NCI-H1105 treated with DMSO at 0.1 percent for 48 hours (cell line): ENCODE data around the gene ARVCF.

Experiments
- DNase-seq: peaks from one replicate; lab custom pipeline; 2025; lab: John Stamatoyannopoulos, UW

The ARVCF gene

GRCh38 chr22:19961868-19962245 lies 54.8 kb downstream of the ARVCF start:
- DNase-seq: no peak

- no peak for DNase-seq
Measured at GRCh38 chr22:19961201-19961580, 55.4 kb downstream of the ARVCF start.

DNA sequence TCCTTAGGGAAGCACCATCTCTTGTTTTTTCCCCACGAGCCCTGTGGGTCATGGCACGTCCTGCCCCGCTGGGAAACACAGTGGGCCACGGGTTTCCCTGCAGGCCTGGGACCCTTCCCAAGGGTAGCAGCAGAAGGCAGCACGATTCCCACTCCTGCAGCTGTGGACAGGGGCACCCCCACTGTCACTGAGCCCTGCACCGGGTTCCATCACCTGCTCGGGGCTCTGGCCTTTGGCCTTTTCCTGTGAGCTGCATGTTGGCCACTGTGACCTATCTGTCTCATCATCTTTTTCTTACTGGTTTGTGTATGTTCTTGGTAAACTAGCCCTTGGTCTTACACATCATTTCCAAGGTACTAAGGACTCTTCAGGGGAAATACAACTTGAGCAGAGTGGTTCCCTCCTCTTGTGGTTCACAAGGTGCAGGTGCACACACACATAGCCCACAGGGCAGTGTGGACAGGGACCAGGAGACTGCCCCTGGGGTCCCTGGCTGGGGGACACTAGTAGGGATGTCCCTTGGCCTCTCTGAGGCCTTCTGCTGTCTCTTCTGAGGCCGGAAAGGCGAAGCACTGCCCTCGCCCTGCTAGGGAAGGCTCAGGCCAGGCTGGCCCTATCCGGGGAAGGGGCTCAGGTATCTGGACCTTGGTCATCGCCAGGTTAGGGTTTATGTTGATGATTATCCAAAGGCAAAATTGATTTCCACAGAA lies 56.0 kb downstream of the ARVCF start:
- no peak for DNase-seq

- no peak for DNase-seq
Measured at GRCh38 chr22:19959587-19960490, 56.8 kb downstream of the ARVCF start.

DNA sequence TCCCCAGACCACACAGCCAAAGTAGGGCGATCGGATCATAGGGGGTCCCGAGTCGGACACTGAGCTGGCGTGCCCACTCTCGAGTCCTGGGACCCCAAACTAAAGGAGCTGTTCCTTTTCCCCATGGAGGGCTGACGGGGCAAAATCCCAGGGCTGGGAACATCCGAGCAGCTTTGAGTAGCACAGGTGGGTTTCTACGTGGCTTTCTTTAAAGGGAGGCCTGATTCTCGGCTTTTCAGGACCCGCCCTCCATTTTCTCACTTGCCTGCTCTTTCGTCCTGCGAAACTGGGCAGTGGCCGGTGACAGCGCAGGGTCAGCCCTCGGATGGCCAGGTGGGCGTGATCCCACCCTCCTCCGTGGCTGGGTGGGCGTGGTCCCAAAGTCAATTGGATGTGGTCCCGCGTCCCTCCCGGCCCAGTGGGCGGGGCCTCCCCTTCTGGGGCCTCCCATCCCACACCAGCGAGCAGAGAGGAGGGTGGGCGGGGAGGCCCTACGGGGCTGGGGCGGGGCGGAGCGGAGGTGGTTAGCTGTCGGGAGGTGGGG lies 57.5 kb downstream of the ARVCF start:
- DNase-seq: no peak

- no peak for DNase-seq
Measured at GRCh38 chr22:19958083-19959042, 58.3 kb downstream of the ARVCF start.

- no peak for DNase-seq
Measured at GRCh38 chr22:19957445-19957844, 59.2 kb downstream of the ARVCF start.

GRCh38 chr22:19955241-19956128 lies 61.1 kb downstream of the ARVCF start:
- DNase-seq: no peak

DNA sequence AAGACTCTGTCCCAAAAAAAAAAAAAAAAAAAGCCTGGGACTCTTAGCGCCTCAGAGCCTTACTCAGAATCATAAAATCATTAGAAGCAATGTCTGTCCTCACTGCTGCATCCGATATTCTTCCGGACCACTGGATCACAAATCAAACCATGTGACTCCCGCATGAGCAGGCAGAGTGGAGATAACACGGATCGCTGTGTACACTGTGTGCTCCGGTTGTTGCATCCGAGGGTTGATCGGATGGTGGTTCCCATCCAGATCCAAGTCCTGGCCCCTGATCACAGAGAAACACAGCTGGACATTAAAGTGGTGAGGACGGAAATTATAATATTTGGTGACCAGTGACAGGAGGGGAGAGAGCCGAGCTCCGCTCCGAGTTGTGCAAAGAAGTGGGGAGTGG lies 65.3 kb downstream of the ARVCF start:
- DNase-seq: no peak

DNA sequence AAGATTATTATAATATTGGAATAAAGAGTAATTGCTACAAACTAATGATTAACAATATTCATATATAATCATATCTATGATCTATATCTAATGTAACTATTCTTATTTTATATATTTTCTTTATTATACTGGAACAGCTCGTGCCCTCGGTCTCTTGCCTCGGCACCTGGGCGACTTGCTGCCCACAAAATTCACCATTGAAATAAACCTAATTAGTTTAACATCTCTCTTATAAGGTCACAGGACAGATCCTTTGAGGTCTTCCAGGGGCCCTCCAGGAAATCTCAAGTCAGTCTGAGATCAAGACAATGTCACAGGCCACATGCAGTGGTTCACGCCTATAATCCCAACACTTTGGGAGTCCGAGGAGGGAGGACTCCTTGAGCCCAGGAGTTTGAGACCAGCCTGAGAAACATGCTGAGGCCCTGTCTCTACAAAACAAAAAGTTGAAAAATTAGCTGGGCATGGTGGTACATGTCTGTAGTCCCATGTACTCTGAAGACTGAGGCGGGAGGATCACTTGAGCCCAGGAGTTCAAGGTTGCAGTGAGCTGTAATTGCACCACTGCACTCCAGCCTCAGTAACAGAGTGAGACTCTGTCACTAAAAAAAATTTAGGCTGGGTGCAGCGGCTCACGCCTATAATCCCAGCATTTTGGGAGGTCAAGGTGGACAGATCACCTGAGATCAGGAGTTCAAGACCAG lies 68.4 kb downstream of the ARVCF start:
- no peak for DNase-seq

DNA sequence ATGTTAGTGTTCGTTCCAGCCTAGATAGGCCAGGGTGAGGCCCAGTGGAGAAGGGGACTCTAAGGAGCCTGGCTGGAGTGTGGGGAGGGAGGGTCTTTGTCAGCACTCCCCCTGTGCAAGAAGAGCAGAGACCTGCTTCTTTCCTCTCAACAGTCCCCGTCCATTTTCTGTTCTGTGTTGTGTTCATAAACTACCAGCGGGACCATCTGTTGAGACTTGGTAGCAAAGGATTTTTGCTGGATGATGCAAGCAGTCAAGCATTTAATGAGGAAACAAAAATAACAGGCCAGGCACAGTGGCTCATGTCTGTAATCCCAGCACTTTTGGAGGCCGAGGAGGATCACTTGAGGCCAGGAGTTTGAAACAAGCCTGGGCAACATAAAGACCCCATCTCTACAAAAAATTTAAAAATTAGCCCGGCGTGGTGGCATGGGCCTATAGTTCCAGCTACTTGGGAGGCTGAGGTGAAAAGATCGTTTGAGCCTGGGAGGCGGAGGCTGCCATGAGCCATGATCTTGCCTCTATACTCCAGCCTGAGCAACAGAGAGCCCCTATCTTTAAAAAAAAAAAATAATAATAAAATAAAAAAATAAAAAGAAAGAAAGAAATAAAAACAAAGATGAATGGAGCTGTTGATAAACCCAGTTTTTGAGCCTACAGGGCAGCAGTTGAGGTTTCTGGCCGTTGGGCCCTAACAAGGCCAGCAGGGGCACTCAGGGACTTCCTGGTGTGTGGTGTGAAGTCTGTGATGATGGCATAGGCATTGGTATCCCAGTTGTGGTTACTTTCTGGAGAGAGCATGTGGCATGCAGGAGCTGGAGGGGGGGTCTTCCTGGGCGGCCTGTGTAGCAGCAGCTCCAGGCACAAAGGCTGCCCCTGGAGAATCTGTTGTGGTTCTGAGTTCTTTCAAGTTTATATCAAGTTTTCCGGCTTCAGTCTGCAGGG lies 73.3 kb downstream of the ARVCF start:
- no peak for DNase-seq

DNA sequence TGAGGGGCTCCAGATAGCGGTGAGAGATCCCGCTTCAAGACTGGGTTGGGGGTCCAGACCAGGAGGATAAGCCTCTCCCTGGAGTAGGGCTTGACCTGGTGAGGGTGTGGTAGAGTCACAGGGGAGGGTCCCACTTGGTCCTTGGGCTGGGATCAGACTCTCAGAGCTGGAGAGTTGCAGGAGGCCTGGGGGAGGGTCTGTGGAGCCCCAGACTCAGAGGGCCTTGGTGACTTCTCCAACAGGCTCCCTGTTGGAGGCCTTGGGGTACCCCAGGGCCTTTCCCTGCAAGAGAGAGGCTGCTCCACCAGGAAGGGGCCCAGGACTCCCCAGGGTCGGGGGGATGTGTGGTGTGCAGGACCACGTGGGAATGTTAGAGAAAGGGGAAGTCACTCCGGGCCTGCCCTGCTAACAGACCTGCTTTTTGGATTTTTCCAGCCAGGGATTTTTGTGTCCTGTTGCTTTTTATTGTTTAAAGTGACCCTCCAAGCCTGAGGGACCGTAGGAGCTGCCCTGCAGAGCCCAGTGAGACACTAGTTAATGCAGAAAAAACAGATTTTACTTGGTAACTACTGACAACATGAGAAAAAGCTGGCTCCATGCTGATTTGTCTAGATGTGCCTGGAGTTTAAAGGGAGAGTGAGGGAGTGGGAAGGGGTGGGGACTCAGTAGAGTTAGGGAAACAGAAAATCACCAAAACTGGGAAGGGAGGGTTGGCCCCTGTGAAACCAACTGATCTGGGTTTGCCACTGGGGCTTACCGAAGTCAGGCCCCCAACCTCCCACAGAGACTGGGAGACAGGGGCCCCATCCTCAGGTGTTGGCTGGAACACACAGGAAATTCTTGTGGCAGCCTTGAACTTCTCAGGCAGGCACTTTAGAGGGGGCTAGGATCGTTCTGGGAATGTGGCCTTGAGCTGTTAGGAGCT lies 74.2 kb downstream of the ARVCF start:
- no peak for DNase-seq

DNA sequence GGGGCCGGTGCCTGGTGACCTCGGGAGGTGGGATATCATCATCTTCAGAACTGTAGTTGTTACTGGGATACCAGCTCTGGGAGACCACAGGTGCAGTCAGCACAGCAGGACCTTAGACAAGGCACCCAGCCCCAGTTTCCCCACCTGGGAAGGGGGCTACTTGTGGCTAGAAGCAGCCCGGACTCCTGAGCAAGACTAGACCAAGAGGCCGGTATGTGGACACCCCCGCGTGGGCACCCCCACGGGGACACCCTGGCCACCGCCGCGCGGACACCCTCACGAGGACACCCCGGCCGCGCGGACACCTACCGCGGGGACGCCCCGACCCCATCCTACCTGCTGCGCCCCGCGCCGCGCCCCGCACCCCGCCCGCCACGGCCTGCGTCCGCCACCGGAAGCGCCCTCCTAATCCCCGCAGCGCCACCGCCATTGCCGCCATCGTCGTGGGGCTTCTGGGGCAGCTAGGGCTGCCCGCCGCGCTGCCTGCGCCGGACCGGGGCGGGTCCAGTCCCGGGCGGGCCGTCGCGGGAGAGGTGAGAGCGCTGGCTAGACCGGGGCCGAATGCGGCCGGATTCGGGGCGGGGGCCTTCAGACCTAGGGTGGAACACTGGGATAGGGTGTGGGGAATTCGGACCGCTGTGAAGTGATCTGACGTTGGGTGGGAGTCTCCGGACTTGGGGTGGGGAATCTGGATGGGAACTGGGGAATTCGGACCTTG lies 75.1 kb downstream of the ARVCF start, which contains the start of the genes COMT and TXNRD2:
TSS of gene COMT (plus strand) at position 408 of the 718 bp plus-strand sequence. CDS start 20,755 bp downstream, outside the sequence.
TSS of gene TXNRD2 (minus strand) at position 454 of the 718 bp plus-strand sequence. CDS start at position 439, 15 bp downstream.
- DNase-seq: peak; percentile 18

- DNase-seq: no peak
Measured at GRCh38 chr22:19940536-19941364, 75.9 kb downstream of the ARVCF start.

DNA sequence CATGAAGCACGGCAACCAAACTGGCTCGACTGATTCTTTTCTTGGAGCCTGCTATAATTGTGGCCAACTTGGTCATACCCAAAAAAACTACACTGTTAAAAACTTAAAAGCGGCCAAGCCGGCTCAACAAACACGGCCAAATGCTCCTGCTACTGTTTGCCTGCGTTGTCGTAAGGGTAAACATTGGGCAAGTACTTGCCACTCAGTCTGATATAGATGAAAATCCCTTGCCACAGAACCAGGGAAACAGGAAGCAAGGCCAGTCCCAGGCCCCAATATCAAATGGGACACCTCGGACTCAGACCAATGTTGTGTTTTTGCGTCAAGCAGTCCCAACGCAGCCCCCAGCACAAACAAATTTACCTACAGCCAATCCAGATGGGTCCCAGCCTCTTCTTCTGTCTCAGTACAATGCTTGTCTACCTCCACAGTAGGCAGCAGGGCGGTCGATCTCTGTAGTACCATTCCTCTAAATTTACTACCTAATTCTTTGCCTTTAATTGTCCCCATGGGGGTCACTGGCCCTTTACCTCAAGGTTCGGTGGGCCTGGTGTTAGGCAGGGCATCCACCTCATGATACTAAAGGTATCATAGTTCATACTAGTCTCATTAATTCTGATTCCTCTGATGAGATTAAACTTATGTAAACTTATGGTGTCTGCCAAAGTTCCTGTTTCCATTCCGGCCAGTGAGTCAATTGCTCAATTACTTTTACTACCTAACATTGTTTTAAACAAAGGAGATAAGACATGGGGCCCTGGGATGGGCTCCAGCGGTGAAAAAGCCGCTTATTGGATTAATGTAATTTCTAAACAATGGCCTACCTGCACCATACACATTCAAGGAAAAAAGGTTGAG lies 78.8 kb downstream of the ARVCF start:
- DNase-seq: no peak
